HG03342 (cell line): ENCODE data around the gene HCRT.
"Not testable (repeated sequence)": the region's sequence is repeated elsewhere in the genome, so short reads cannot be mapped to it uniquely, and the experiment has no call there.

Experiments used
- ATAC-seq: cut with Tn5 transposase; IDR thresholded peaks from one replicate; pipeline ENCODE4 v1.9.1; 2021; ENCODE audit warnings: mild to moderate bottlenecking, moderate library complexity; ENCODE audit not compliant: unreplicated experiment

The HCRT gene

GRCh38 chr17:42198897-42199296 lies 13.6 kb upstream of the HCRT start:
- ATAC-seq = no peak

GRCh38 chr17:42197564-42198156 lies 12.4 kb upstream of the HCRT start:
- ATAC-seq = no peak

DNA sequence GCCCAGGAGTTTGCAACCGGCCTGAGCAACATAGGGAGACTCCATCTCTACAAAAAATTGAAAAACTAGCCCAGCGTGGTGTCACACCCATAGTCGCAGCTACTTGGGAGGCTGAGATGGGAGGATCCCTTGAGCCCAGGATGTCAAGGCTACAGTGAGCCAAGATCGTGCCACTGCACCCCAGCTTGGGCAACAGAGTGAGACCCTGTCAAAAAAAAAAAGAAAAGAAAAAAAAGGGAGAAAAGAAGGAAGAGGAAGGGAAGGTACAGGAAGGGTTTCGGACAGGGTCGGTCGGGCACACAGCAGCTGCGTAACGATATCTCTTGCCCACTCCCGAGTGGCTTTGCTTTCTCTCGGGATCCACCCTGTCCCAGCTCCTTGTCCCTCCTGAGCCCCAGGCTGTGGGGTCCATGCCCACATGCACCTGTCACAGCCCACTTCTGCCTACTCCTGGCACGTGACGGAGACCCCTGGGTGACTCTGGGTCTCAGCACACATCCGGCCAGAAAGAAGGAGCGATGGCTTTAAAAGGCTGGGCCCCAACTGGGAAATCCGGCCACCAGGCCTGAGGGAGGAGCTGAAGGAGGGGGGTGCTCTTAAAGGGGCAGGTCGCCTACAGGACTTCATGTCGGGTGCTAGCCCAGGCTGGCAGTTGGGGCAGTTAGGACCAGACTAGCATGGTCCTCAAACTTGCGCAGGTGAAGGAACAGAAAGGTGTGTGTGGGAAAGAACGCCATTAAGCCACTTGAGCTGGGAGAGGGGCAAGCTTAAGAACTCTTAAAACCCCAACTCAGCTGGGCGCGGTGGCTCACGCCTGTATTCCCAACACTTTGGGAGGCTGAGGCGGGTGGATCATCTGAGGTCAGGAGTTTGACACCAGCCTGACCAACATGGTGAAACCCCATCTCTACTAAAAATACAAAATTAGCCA lies 9.0 kb upstream of the HCRT start, which contains the start of gene GHDC:
Gene GHDC, minus strand, starts transcription at position 526 of the 931 bp plus-strand sequence. CDS start 913 bp downstream, outside the sequence.
- no peak for ATAC-seq

DNA sequence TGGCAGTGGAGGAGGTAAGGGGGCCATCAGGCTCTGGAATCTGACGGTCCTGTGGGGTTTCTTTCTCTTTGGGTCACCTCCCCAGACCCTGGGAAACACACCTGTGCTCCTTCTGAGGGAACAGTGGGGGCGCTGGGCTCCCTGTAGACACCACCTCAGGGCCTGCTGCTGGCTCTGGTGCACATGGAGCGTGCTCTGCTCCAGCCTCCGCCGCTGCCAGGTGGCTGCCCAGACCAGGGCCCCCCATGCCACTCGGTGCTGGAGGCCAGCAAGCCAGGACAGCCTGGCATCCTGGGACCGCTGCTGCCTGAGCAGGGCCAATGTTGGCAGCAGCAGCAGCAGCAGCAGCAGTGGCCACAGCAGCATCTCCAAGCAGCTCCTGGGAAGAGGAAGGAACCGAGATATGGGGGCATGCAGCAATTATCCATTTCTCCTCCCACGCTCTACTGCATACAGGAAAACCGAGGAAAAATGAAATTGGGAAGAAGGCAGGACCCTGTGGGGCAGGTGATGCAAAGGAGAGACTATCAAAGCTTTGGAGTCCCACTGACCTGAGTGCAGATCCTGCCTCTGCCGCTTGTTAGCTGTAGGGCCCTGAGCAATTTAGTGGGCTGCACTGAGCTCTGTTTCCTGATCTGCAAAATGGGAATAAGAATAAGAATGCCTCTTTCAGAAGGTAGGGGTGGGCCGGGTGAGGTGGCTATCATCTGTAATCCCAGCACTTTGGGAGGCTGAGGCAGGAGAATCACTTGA lies 8.1 kb upstream of the HCRT start:
- no peak for ATAC-seq

DNA sequence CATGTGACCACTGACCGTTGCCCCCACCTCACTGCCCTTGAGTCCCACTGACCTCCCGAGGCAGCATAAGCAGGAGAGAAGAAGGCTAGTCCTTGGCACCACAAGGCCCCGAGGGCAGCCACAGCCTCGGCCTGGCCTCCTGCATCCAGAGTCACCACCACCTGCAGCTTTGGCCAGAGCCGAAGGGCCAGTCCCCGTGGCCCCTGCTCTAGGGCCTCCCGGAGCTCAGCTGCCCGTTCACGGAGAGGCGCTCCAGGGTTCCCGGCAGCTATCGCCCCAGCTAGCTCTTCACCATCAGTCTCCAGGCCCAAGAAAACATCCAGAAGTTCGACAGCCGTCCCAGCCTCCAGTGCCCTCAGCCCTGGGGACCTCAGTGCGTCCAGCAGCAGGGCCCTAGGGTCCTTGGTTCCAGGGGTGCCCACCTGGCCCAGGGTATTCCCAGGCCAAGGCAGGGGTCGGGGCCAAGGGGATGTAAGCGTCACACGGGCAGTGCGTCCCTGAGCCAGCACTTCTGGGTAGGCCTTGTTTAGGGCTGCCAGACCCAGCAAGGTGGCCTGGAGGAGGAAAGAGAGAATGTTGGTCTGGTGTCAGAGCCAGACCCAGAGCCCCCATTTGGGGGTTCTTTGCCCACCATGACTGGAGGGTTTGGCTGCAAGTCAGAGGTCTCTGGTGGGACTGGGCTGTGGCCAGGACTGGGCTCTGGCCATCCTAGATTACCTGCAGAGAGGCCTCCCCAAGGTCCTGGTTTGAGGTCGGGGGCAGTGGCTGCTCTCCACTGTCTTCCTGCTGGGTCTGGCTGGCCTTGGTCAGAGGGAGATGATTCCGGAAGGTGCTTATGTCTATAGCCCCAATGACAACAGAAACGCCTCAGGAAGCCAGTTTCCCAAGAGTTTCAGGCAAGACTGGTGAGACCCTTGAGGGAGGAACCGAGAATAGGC lies 7.2 kb upstream of the HCRT start:
- ATAC-seq = no peak

DNA sequence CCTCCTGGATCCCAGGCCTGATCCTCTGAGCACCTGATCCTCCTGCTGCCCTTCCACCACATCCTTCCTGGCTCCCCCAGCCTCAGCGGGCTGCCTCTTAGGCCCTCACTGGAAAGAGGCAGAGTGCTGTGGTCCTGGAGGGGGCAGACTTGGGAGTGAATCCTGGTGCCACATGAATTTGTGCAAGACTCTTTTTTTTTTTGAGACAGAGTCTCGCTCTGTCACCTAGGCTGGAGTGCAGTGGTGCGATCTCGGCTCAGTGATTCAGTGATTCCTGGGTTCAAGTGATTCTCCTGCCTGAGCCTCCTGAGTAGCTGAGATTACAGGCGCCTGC lies 6.0 kb upstream of the HCRT start:
- no peak for ATAC-seq

DNA sequence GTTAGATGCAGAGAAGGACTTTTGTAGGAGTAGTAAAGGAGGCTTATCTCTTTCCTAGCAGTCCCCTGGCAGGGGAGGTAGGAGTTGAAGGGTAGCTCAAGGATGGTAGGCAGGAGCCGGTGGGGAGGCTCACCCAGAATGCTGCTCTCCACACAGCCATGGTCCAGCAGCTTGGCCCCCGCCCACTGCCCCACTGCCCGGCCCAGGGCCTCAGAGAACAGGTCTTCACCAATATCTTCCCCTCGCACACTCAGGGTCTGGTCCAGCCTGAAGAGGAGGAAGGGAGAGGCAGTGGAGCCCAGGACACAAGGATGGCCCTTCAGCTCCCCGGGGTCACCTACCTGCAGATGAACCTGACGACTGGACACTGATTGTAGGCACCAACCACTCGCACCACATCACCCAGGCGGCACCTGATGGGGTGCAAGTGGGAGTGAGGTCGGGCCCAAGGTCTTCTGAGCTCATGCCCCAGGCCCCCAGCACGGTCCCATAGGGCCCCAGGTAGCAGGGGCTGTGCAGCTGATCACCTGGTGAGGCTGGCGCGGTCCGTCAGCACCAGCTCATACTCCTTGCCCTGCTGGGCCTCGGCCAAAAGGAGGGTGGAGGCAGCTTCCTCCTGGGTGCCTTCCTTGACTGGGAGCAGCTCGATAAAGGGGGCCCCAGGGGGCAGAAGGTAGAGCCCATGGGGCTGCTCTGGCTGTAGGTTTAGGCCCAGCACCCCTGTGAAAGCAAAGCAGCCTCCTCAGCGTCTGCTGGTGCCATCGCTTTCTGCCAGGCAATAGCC lies 5.4 kb upstream of the HCRT start:
- no peak for ATAC-seq

DNA sequence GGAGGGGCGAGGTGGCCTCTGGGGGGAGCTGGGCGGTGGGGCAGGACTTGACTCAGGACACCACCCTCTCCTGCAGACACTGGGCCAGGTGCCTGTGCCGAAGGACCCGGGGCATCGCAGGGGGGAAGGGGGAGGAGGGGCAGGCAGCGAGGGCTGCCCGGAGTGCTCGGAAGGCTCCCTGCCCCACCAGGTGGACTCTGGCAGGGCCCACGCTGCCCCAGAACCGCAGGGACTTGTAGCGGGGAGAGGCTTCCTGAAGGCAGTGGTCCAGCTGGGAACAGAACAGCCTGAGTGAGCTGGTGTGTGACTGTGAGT lies 4.4 kb upstream of the HCRT start:
- no peak for ATAC-seq

DNA sequence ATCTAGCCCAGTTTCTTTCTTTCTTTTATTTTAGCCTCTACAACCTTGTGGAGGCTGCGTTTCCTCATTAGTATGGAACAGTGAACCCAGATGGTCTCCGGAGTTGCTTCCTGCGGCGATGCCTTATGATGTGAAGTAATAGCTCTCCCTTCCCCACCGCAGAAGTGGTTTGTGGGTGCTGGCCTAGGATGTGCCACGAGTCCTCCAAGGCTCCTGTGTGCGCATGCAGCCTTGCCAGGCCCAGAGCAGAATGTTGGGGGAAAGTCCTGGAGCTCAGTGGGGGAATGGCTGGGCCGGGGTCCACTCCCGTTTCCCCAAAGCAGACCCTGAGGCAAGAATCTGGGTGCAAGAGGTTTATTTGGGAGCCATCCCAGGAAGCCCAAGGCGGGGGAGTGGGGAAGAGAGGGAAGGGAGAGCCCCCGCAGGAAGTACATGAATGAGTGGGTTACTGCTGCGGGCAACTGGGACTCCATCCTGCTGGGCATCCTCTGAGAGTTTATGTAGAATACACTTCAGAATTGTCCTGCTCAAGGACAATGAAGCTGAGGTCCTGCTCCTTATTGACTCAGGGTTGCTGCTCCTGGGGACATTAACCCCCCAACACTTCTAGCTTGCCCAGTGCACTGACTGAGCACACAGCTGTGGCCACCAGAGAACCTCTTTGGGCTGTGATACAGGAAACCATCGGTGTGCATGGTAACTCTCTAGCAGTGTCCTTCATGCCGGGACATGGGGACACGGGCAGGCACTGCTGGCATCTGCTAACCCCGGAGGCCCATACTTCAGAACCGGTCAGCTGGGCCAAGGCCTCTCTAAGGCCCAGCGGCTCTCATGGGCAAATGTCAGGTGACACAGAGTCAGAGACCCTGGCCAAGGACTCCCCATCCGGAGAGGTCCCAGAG lies 3.7 kb upstream of the HCRT start:
- no peak for ATAC-seq

GRCh38 chr17:42187833-42188232 lies 2.6 kb upstream of the HCRT start:
- ATAC-seq = no peak

DNA sequence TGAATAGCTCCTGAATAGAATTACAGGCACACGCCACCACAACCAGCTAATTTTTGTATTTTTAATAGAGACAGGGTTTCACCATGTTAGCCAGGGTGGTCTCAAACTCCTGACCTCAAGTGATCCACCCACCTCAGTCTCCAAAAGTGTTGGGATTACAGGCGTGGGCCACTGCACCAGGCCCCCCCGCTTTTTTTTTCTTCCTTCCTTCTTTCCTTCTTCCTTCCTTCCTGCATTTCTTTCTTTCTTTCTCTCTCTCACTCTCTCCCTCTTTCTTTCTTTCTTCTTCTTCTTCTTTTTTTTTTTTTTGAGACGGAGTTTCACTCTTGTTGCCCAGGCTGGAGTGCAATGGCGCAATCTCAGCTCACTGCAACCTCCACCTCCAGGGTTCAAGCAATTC lies 939 bp upstream of the HCRT start:
- ATAC-seq = not testable (repeated sequence)

GRCh38 chr17:42185621-42185930 lies 324 bp upstream of the HCRT start:
- no peak for ATAC-seq

- peak; percentile 56 for ATAC-seq
Observed at GRCh38 chr17:42183741-42184711, 1.2 kb downstream of the HCRT start.

DNA sequence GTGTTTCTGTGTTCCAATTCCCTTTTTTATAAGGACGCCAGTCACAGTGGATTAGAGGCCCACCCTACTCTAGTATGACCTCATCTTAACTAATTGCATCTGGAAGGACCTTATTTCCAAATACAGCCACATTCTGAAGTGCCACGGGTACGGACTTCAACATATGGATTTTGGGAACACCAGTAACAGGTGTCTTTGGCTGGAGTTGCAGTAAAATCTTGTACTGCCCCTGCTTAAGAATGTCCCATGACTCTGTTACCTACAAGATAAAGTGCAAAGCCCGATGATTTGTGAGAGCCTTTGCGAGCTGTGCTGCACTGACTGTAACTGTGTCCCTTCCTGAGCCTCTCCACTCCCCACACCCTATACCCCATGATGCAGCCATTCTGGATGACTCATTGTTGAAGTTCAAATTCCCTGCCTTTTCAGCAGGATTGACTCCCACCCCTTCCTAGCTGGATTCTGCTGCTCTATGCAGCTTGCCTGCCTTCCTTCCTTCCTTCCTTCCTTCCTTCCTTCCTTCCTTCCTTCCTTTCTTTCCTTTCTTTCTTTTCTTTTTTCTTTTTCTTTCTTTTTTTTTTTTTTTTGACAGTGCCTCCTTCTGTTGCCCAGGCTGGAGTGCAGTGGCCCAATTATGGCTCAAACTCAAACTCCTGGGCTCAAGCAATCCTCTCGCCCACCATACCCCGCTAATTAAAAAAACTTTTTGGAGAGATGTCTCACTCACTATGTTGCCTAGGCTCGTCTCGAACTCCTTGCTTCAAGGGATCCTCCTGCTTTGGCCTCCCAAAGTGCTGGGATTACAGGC lies 2.1 kb downstream of the HCRT start:
- ATAC-seq = no peak

GRCh38 chr17:42181851-42182207 lies 3.4 kb downstream of the HCRT start:
- no peak for ATAC-seq

DNA sequence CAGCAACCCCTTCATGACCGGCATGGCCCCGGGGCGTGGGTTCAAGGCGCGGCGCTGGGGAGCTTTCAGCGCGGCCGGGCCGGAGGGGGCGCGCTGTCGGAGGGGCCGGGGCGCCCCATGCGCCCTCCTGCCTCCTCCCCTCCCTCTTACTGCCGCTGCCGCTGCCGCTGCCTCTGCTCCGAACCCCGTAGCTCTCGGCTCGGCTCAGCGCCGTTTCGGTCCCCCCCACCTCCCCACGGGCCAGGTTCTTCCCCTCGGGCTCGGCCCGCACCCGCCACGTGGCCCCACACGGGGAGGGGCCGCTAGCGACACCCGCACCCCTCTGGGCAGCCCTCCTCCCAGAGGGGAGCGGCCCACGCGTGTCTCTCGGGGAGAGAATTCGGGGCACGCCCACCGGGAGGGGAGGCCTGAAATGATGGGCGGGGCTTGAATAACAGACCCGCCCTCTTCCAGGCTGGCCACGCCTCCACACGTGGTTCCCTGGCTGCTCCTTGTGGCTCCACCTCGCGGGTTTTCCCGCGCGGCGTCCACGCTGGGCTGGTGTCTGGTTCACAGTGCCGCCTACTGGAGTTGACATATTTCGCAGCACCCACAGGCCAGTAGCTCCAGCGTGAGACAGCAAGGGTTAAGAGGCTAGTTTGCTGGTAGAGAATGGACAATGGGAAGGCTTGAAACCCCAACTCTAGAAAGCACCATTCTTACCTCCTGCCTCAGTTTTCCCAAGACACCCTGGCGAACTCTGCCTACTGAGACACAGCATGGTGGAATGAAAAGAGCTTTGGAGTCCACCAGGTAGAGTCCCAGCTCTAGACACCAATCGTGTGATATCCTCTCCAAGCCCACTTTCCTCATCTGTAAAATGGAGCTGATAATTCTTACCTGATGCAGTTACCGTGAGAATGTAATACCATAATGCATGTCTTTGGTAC lies 4.1 kb downstream of the HCRT start, which contains the start of gene KCNH4:
Gene KCNH4, minus strand, starts transcription at position 221 of the 929 bp plus-strand sequence. Its CDS starts 197 bp downstream, at position 24.
- peak; percentile 47 for ATAC-seq
